Globus pallidus (tissue), 1 donor: ENCODE measurements around the gene NBAS.
"Not testable (repeated sequence)": the region's sequence is repeated elsewhere in the genome, so short reads cannot be mapped to it uniquely, and the experiment has no call there.

Experiments
- DNase-seq: peaks from one replicate; pipeline ENCODE4 v3.0.0-alpha.2; 2015; ENCODE audit warnings: low spot score

Gene NBAS

DNA sequence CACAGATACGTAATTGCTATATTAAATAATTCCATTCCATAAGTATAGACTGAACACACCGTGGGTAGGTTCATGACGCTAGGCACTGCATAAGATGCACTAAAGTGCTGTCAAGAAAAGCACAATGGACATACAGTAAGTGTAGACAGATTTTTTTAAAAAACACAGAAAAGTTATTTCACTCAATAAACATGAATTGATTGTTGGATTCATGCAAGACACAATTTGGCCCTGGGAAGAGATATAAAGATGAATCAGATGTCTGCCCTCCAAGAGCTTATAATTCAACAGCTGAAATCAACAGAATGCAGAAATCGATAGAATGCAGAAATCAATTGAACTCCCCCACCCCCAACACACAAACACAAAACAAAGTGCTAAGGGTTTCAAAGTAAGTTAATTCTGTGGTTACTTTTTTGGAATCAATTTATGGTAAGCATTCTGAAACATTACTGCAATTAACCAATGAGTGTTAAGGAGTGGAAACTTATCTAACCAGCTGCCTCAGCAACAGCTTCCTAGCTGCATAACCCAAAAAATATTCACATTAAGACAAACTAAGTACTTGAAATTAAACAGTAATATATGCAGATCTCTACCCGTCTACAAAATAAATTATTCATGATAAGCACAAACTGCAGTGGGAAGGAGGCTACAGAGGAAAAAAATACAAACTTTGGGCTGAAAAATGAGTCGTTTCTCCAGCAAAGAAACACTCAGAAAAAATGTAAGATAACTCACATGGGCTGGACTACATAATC lies 1.6 kb downstream of the NBAS start:
- DNase-seq, result no peak

DNA sequence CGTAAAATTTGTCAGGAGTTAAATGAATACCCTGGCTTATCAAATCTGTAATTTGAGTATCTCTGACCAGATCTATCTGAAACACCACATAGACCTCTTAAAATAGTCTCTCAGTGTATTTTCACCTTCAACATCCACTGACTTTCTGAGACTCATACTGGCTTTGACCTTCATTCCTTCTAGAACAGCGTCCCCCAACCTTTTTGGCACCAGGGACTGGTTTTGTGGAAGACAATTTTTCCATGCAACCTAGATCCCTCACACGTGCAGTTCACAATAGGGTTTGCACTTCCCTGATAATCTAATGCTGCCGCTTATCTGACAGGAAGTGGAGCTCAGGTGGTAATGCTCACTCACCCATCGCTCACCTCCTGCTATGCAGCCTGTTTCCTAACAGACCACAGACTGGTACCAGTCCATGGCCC lies 3.2 kb downstream of the NBAS start:
- DNase-seq, result no peak

DNA sequence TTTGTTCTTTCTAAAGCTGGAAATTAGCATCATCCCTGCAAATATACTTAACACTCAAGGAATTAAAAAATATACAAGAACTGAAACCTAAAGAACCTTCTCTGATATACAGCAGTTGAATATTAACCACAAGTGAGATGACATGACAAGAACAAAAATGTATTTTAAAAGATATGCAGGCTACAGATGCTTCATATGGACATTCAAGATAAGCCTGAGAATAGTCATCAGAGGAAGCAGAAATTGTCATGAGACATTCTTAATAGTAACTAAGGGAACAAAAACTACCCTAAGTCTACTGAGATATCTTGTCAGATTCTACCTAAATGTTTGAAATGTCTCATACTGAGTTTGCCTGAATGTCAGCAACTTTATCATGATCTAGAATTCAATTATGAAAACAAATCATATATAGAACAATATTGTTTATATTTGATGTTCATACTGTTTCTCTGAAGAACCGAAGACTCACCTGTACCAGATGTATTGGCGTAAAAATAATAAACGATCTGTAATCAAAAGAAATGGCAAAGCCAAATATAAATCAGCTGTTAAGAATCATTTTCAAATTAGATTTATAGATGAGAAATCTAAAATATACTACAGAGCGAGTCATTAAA lies 4.7 kb downstream of the NBAS start:
- DNase-seq, result no peak

DNA sequence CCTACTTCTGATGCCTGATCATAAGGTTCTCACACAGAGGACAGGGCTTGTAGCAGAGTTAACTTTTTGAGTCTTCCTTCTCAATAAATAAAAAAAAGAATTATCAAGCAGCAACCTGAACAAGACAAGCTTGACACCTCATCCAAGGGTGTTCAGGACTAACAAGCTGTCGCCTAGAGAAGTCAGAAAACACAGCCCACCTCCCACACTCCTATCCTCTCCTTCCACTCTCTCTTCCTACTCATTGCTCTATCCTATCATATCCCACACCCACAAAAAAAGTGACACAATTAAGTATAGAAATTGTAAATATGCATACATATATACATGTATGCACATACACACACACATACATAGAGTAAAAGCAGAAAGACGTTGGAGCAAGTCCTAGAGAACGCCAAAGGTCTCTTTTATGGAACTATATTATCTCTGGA lies 5.4 kb downstream of the NBAS start:
- no peak for DNase-seq

DNA sequence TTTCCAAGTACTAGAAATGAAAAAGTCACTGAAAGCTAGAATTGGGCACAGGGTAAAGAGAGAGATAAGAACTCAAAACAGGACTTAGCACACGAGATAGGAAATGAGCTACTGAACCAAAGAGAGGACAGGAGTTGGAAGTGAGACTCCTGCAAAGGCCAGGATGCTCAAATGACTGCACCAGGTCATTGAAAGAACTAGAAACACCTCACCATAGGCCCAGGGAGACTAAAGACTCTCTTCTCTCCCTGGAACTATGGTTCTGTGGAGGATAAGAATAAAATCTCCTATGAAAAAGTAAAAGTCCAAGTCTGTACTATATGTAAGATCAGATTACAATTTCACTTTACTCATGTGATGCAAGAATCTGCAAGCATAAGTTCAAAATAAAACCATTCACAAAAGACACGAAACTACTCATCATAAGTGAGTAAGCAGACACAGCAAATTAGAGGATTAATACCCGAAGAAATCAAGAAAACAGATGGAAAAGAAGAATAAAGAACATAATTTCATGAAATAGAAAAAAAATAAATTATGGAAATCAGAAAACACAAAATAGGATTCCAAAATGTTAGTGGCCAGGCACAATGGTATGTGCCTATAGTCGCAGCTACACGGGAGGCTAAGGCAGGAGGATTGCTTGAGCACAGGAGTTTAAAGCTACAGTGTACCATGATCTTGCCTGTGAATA lies 6.5 kb downstream of the NBAS start:
- no peak for DNase-seq

DNA sequence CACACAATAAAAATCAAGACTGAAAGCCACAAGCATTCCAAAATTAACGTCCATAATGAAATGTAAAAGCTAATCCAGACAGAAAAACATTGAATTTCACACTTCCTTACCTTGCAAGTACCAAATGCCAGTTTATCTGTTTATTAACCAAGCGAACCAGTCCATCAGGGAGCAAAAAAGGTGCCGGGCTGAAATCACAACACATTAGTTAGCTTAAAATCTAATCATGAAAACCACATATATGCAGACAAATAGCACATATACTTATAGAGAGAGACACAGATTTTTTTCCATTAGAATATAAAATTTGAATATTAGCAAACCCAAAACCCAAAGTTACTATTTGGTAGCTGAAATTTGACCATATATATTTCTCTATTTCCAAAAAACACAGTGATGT lies 7.2 kb downstream of the NBAS start:
- no peak for DNase-seq

DNA sequence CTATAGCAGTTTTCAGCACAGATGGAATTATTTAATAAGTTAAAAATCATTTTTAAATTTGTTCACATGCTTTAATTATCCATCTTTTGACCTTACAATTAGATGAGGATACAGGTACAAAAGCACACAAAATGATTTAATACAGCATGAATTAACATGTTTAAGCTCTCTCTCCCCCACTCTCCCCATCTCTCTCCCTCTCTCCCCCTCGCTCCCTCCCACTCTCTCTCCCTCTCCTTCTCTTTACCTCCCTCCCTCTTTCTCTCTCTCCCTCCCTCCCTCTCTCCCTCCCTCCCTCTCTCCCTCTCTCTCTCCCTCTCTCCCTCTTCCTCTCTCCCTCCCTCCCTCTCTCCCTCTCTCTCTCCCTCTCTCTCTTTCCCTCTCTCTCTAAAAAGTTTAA lies 7.6 kb downstream of the NBAS start:
- DNase-seq, result no peak

DNA sequence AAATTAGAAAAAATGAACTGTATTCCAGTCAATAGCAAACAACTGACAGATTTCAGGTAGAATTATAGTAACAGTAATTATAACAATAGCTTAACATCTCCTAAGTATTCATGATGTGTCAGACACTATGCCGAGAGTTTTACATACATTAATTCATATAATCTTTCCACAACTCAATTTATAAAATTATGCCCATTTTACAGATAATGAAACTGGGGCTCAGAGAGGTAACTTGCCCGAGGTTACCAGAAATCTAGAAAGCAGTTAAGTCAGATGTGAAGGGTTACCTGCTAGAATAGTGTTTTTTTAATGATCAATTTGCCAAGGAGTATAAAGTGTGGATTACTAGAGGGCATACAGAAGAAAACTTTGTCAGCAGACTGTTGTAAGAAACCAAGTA lies 12.2 kb downstream of the NBAS start:
- DNase-seq, result no peak

DNA sequence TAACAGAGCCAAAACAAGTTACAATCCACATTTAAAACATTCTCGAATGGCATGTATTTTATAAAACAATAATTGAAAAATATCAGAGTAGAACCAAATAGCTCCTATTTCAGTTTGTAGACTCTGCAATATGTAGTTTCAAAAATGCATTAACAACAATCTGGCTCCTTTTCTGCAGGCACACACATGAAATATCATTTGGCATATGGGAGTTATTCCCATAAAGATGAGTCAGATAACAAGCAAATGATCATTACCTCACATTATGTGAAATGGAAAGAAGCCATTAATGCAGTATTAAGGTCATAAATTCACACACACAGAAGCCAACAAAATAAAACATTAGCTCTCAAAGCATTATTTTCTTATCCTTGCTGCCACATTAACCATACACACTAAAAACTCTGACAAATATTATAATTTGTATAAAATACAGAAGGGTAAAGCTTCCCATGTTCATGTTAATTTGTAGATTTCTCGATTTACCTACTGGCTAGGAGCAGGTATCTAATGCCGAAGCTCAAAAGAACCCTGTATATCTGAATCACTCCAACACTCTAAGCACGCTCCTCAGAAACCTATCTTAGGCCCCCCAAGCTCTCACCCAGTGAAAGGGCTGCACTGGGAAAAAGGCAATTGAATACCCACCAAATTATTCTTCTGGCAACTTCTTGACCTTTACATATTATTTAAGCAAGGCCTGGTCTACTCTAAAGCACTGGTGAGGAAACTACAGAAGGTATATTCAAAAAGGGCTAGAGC lies 13.8 kb downstream of the NBAS start:
- DNase-seq, result no peak

DNA sequence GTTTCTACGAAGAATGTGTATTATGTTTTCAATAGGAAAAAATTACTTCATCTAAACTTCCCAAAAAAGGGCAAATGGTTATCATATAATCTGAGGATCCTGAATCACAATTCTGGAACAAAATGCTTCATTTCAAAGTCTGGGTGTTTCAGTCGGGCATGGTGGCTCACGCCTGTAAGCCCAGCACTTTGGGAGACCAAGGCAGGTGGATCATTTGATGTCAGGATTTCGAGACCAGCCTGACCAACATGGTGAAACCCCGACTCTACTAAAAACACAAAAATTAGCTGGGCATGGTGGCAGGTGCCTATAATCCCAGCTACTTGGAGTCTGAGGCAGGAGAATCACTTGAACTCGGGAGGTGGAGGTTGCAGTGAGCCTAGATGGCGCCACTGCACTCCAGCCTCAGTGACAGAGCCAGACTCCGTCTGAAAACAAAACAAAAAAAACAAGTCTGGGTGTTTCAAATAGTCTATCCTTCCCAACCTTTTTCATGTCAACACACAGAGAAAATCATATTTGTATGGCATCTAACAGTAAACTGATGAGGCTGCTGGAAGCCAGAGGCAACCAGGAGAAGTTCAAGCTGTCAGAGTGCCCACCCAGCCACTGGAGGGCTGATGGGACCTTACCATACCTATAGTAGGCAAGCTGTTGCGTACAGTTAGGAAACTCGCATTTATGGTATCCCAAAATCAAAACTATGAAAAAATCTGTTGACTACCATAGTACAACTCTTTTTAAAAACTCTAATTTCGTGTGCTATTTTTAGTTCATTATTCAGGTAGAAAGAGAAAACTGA lies 14.6 kb downstream of the NBAS start:
- no peak for DNase-seq

DNA sequence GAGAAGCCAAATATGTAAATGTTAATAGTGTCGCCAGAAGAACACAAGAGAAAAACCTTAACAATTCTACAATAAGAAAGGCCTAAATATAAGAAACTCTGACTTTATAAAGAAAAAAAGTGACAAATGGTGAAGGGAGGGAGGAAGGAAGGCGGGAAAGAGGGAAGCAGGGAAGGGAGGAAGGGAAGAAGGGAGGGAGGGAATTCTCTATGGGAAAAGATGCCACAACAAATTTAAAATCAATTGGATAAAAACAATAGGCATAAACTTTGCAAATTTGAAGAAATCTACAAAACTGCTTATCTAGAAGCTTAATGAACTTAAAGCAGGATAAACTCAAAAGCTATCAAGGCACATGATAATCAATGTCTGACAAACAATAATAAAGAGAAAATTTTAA lies 16.9 kb downstream of the NBAS start:
- no peak for DNase-seq

DNA sequence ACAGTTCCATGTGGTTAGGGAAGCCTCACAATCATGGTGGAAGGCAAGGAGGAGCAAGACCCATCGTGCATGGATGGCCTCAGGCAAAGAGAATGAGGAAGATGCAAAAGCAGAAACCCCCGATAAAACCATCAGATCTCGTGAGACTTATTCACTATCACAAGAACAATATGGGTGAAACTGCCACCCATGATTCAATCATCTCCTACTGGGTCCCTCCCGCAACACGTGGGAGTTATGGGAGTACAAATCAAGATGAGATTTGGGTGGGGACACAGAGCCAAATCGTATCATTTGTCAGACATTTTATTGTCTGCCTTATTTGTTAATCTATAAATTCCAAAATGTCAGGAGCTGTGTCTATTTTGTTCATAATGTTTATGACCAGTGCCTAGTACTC lies 17.6 kb downstream of the NBAS start:
- no peak for DNase-seq

DNA sequence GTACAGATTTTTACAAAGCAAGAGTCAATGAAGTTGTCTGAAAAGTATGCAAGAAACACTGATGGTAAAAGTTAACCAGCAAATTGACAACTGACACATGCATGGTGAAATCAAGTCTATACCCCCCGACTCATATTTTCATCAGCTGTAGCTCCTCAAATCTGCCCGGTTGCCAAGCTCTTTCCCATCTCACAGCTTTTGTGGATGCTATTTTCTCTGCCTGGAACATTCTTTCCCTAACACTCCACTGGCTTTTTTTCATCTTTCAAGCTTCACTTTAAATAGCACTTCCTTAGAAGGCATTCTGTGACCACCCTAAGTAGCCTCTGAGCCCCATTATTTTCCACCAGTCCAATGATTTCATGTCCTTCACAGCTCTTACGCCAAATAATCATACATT lies 18.1 kb downstream of the NBAS start:
- DNase-seq, result no peak

DNA sequence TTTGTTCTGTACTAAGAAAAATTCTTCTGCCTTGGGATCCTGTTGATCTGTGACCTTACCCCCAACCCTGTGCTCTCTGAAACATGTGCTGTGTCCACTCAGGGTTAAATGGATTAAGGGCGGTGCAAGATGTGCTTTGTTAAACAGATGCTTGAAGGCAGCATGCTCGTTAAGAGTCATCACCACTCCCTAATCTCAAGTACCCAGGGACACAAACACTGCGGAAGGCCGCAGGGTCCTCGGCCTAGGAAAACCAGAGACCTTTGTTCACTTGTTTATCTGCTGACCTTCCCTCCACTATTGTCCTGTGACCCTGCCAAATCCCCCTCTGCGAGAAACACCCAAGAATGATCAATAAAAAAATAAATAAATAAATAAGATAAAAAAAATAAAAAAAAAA lies 18.9 kb downstream of the NBAS start:
- DNase-seq, result not testable (repeated sequence)

DNA sequence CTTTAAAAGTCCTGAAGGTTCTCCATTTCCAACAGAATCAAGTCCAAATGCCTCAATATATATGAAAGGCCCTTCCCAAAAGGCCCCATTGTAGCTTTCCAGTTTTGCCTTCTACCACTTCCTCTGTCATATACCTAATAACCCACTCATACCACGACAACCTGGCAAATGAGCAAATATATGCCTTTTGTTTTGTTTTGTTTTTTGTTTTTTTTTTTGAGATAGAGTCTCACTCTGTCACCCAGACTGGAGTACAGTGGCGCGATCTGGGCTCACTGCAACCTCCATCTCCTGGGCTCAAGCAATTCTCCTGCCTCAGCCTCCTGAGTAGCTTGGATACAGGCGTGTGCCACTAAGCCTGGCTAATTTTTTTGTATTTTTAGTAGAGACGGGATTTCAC lies 20.6 kb downstream of the NBAS start:
- DNase-seq, result not testable (repeated sequence)

DNA sequence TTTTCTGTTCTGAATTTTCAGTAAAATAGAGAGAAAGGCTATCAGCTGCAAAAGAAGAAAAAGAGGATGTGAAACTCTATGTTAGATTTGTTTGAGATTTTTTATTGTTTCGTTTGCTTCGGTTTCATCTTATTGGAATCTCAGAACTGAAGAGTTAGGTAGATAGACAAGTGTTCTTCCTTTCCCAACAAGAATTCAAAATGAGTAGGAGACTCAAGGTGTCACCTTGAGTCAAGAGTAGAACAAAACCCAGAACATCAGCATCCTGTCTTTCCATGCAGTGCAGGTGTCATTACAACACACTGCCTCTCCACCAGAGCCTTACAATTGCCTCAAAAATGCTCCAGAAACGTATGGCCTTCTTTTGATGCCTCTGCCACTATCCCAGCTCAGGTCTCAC lies 21.1 kb downstream of the NBAS start:
- no peak for DNase-seq

DNA sequence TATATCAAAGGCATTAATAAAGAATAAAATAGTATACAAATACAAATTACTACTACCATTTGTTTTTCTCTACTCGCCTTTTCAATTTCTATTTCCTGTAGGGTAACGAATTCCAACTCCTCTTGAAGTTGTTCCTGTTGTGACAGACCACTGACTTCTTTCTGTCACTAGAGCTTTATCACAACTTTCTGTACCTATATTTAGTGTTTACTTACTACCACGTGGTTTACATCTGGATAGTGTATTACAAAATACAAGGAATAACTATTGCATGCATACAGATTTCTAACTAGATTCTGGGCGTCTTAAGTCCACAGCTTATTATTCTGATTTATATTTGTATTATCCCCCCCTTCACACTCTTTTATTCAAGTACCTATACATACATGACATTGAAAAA lies 22.3 kb downstream of the NBAS start:
- no peak for DNase-seq

DNA sequence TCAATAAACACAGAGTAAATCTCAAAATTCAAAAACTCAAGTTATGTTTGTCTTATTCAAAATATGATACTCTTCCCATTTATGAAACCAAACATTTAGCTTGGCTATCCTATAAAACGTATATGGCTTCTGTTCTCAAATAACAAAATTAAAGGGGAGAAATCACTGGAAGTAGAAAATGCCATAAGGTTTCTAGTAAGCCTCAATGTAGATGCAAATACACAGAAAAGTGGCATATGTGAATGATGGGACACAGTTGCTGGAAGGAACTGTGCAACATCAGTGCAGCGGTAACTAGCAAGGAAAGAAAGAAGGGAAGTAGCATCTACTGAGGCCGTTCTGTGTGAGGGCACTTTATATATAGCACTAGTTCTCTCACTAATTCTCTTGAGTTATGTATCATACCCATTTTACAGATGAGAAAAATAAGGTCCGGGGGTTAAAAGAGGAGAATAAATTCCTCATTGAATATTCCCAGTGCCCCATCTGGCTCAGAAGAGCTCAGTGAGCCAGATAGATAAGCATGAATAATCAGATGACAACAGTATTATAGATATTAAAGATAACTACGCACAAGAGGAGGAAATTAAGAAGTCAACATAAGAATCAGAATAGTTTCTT lies 27.2 kb downstream of the NBAS start:
- no peak for DNase-seq

DNA sequence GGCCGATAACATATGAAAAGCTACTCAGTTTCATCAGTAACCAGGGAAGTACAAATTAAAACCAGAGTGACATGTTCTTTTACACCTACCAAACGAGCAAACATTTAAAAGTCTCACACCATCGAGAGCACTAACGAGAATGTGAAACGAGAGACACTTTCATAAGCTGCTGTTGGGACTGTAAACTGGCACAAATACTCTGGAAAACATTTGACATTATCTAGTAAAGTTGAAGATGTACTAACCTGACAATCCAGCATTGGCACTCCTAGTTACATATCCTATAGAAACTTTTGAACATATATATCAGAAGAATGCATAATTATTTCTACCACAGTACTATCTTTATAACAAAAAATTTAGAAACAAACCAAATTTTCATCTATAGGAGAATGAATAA lies 28.1 kb downstream of the NBAS start:
- DNase-seq, result no peak

DNA sequence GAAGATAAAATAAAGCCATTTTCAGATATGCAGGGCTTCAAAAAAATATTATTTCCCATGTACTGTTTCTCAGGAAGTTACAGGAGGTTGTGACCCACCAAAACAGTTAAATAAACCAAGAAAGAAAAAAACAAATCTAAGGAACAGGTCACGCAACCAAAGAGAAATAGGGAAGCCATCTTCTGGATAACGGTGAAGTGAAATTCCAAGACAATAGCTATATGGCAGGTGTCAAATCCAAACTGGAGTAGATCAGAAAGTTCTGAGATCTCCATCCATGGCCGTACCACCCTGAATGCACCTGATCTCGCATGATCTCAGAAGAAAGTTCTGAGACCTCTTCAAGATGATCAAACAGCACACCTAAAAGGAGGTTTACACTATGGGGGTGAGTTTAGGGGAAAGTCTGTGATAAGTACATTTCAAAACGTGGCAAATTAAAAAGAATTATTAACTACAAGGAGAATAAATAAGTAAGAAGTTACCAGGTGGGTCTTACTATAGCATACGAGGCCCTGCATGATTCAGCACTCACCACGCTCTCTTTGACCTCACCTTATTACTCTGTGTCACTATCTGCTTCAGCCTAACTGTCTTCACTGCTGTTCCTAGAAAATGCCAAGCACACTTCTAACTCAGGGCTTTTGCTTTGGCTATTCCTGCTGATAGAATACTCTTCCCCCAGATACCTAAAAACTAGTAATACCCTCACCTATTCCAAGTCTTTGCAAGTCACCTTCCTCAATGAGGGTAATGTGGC lies 29.9 kb downstream of the NBAS start:
- no peak for DNase-seq
